GM23248 (cell line): ENCODE data around the gene GABBR2. TPM values are rescaled to one million over a fixed set of nuclear protein-coding genes. Genes with fewer than 3 reads are reported as not detected.
A peak's percentile ranks its signal among the peaks of the same experiment; 100 is the strongest.

Experiments
- DNase-seq: peaks from one replicate; pipeline ENCODE4 v3.0.0-alpha.2; 2015
- H2AFZ ChIP-seq: fragments of 200-600 bp; sonication (generic); 2 replicates; pipeline ENCODE4 v1.6.1; 2016; ENCODE audit warnings: antibody characterized with exemption
- H3F3A ChIP-seq: fragments of 200-600 bp; sonication (generic); 2 replicates; pipeline ENCODE4 v1.6.1; 2016; ENCODE audit warnings: mild to moderate bottlenecking, antibody characterized with exemption, mixed run types; ENCODE audit not compliant: insufficient read depth
- H3K27ac ChIP-seq: fragments of 200-600 bp; sonication (generic); 2 replicates; pipeline ENCODE4 v1.5.1; 2016; ENCODE audit warnings: mild to moderate bottlenecking
- H3K27me3 ChIP-seq: fragments of 200-600 bp; sonication (generic); replicated peaks from 2 replicates; pipeline ENCODE4 v1.6.1; 2016; ENCODE audit warnings: mild to moderate bottlenecking; ENCODE audit not compliant: insufficient read depth
- H3K36me3 ChIP-seq: fragments of 200-600 bp; sonication (generic); 2 replicates; pipeline ENCODE4 v1.6.1; 2016; ENCODE audit warnings: low read depth, mild to moderate bottlenecking
- H3K4me1 ChIP-seq: fragments of 200-600 bp; sonication (generic); 2 replicates; pipeline ENCODE4 v1.6.1; 2016; ENCODE audit warnings: mild to moderate bottlenecking; ENCODE audit not compliant: insufficient read depth
- H3K4me2 ChIP-seq: fragments of 200-600 bp; sonication (generic); one replicate; pipeline ENCODE4 v1.6.1; 2016; ENCODE audit warnings: mild to moderate bottlenecking; ENCODE audit not compliant: unreplicated experiment
- H3K4me3 ChIP-seq: fragments of 200-600 bp; sonication (generic); 2 replicates; pipeline ENCODE4 v1.5.1; 2016; ENCODE audit warnings: mild to moderate bottlenecking
- H3K79me2 ChIP-seq: fragments of 200-600 bp; sonication (generic); 2 replicates; pipeline ENCODE4 v1.6.1; 2016; ENCODE audit warnings: mild to moderate bottlenecking; ENCODE audit not compliant: insufficient read depth
- H3K9ac ChIP-seq: fragments of 200-600 bp; sonication (generic); 2 replicates; pipeline ENCODE4 v1.6.1; 2016; ENCODE audit warnings: mild to moderate bottlenecking
- H3K9me2 ChIP-seq: fragments of 200-600 bp; sonication (generic); 2 replicates; pipeline ENCODE4 v1.6.1; 2016; ENCODE audit warnings: mixed run types, mild to moderate bottlenecking, moderate library complexity; ENCODE audit not compliant: insufficient read depth
- H3K9me3 ChIP-seq: fragments of 200-600 bp; sonication (generic); one replicate; pipeline ENCODE4 v1.6.1; 2017; ENCODE audit warnings: low read depth
- H4K20me1 ChIP-seq: fragments of 200-600 bp; sonication (generic); 2 replicates; pipeline ENCODE4 v1.6.0; 2016; ENCODE audit not compliant: insufficient read depth
- EZH2 ChIP-seq: fragments of 200-600 bp; sonication (generic); IDR thresholded peaks from 2 replicates; pipeline ENCODE4 v1.6.1; 2018; ENCODE audit warnings: antibody characterized with exemption, mild to moderate bottlenecking; ENCODE audit not compliant: insufficient read depth, poor library complexity, severe bottlenecking
- EZH2phosphoT487 ChIP-seq: fragments of 200-600 bp; sonication (generic); IDR thresholded peaks from 2 replicates; pipeline ENCODE4 v1.6.1; 2018; ENCODE audit warnings: antibody characterized with exemption, moderate library complexity, mild to moderate bottlenecking, low read depth; ENCODE audit not compliant: insufficient read depth
- WGBS, 2 experiments: methylation state at CpG; one replicate each; pipeline ENCODE4 v1.1.6; 2015 to 2017; ENCODE audit warnings: low lambda C conversion rate in 2 of 2, low coverage in 1 of 2; ENCODE audit errors: missing lambda C conversion rate in 2 of 2; 5-methylcytosine and 5-hydroxymethylcytosine counted together
- in situ Hi-C: fragments of 300-500 bp; cut with MboI; formaldehyde crosslinking; loops from 2 replicates; pipeline ENCODE4 v1.15.0; 2020
- polyA plus RNA-seq: library from polyadenylated mRNA; unstranded; fragments of >200 nt; fragmentation: Nextera tagmentation; extraction: Ambion mirVana; gene quantifications from 2 replicates; pipeline ENCODE4 v1.2.1, GENCODE V29; 2016
- total RNA-seq: library from RNA; depleted of rRNA; stranded (reverse); fragments of >200 nt; shearing (Covaris generic); gene quantifications from 2 replicates; pipeline ENCODE4 v1.2.3, GENCODE V29; 2014

The GABBR2 gene
- total and polyA plus RNA-seq, 2 experiments from 2014 or later: 7.5 to 13.4 TPM

GRCh38 chr9:98552331-98552730 is 156.4 kb downstream of the GABBR2 start:
- H3K27me3 ChIP-seq: no peaks in the 10 kb centered on the region
- peak overlapping the region; percentile 42 for H3K4me2 ChIP-seq
- H2AFZ ChIP-seq: no peak overlapping the region
- peak overlapping the region; percentile 66 for H3K27ac ChIP-seq
- peak overlapping the region; percentile 11; the same call in 1 of the 2 replicates for H3K9ac ChIP-seq
- no peaks in the 10 kb centered on the region for H3K36me3 ChIP-seq
- peaks cover 34% of the 10 kb centered on the region for H3K4me1 ChIP-seq
- in situ Hi-C loops: no loop called here
- WGBS, 2 experiments: 62 to 69% methylated on average over 8 of the region's 8 CpGs
- H3F3A ChIP-seq: peaks cover 37% of the 10 kb centered on the region
- H3K4me3 ChIP-seq: peak overlapping the region; percentile 38; the same call in 1 of the 2 replicates
- H3K9me2 ChIP-seq: no peaks in the 10 kb centered on the region
- DNase-seq: peak; percentile 66
- no peaks in the 10 kb centered on the region for H3K79me2 ChIP-seq
- TF ChIP-seq EZH2phosphoT487: no peak
- no peak for TF ChIP-seq EZH2
- no peaks in the 10 kb centered on the region for H4K20me1 ChIP-seq
- no peaks in the 10 kb centered on the region for H3K9me3 ChIP-seq

GRCh38 chr9:98551511-98552286 is 157.0 kb downstream of the GABBR2 start:
- H3K9me3 ChIP-seq: no peaks in the 10 kb centered on the region
- in situ Hi-C loops: no loop called here
- no peaks in the 10 kb centered on the region for H3K36me3 ChIP-seq
- WGBS, 2 experiments: 24% methylated on average over 11 of the region's 11 CpGs
- peaks cover 35% of the 10 kb centered on the region for H3F3A ChIP-seq
- H3K9ac ChIP-seq: peak overlapping the region; percentile 11
- H2AFZ ChIP-seq: no peak overlapping the region
- no peaks in the 10 kb centered on the region for H3K9me2 ChIP-seq
- H3K4me2 ChIP-seq: peak overlapping the region; percentile 42
- H3K4me1 ChIP-seq: peaks cover 34% of the 10 kb centered on the region
- H3K79me2 ChIP-seq: no peaks in the 10 kb centered on the region
- H3K27me3 ChIP-seq: no peaks in the 10 kb centered on the region
- DNase-seq: peak; percentile 91
- TF ChIP-seq EZH2 (no peak), EZH2phosphoT487 (no peak)
- peak overlapping the region; percentile 38; the same call in 1 of the 2 replicates for H3K4me3 ChIP-seq
- peak overlapping the region; percentile 66 for H3K27ac ChIP-seq
- H4K20me1 ChIP-seq: no peaks in the 10 kb centered on the region

GRCh38 chr9:98550206-98550820 is 158.4 kb downstream of the GABBR2 start:
- Histone ChIP-seq H3K27ac (peak overlapping the region; percentile 66), H4K20me1 (no peaks in the 10 kb centered on the region), H3K4me2 (no peak overlapping the region), H3K9me3 (no peaks in the 10 kb centered on the region), H3K36me3 (no peaks in the 10 kb centered on the region), H3F3A (peaks cover 35% of the 10 kb centered on the region), H3K4me3 (no peak overlapping the region), H3K79me2 (no peaks in the 10 kb centered on the region), H3K4me1 (peaks cover 34% of the 10 kb centered on the region), H2AFZ (no peak overlapping the region), H3K9me2 (no peaks in the 10 kb centered on the region), H3K9ac (no peak overlapping the region), H3K27me3 (no peaks in the 10 kb centered on the region)
- peak; percentile 56 for DNase-seq
- TF ChIP-seq EZH2 (no peak), EZH2phosphoT487 (no peak)
- 33 to 44% methylated on average over 7 of the region's 7 CpGs for WGBS, 2 experiments
- in situ Hi-C loops: no loop called here

- no peak overlapping the region for H2AFZ ChIP-seq
Measured at GRCh38 chr9:98549401-98549800, 159.3 kb downstream of the GABBR2 start.

More at GRCh38 chr9:98549401-98549800, 159.3 kb downstream of the GABBR2 start:
- H3K9me2 ChIP-seq: no peaks in the 10 kb centered on the region
- TF ChIP-seq EZH2phosphoT487 (no peak), EZH2 (no peak)
- no peak overlapping the region for H3K4me3 ChIP-seq
- no peak for DNase-seq
- no peaks in the 10 kb centered on the region for H3K79me2 ChIP-seq
- no peak overlapping the region for H3K4me2 ChIP-seq
- H3K4me1 ChIP-seq: peaks cover 34% of the 10 kb centered on the region
- H3K27me3 ChIP-seq: no peaks in the 10 kb centered on the region
- no peaks in the 10 kb centered on the region for H3K9me3 ChIP-seq
- peaks cover 35% of the 10 kb centered on the region for H3F3A ChIP-seq
- in situ Hi-C loops: no loop called here
- 30 to 36% methylated on average over 3 of the region's 3 CpGs for WGBS, 2 experiments
- H3K36me3 ChIP-seq: no peaks in the 10 kb centered on the region
- H4K20me1 ChIP-seq: no peaks in the 10 kb centered on the region
- no peak overlapping the region for H3K9ac ChIP-seq
- H3K27ac ChIP-seq: no peak overlapping the region
